ENCODE results near the gene LRRC1. TPM values are rescaled to one million over a fixed set of nuclear protein-coding genes. Genes with fewer than 3 reads are reported as not detected.

LRRC1 gene
- total and polyA plus RNA-seq, 2 donors (not counting 1 experiment from before 2014, with no cell fraction given): 3.4 to 8.9 TPM

- H3K9me3 Mint-ChIP-seq (ENCODE audit: insufficient read depth): no peaks in the 10 kb centered on the region
These were observed 48.2 kb upstream of the LRRC1 start for GRCh38 chr6:53746442-53747103.

More at GRCh38 chr6:53746442-53747103, 48.2 kb upstream of the LRRC1 start:
- Histone ChIP-seq H3K79me2 (ENCODE audit: control insufficient read depth, insufficient read depth, low read length) (no peaks in the 10 kb centered on the region), H3K9ac (ENCODE audit: low read length) (no peak overlapping the region), H3K27me3 (replicated peaks in 1 of 4; ENCODE audit: control extremely low read depth in 1 of 4, control insufficient read depth in 3 of 4, insufficient read depth in 4 of 4, low read length in 3 of 4) (no peaks in the 10 kb centered on the region), H3K4me1 (ENCODE audit: control insufficient read depth in 2 of 2, insufficient read depth in 2 of 2, low read length in 2 of 2) (no peaks in the 10 kb centered on the region), H3K4me2 (replicated peaks; ENCODE audit: low read depth, low read length, poor library complexity, severe bottlenecking) (no peak overlapping the region), H3K9me3 (ENCODE audit: control extremely low read depth in 1 of 3, control insufficient read depth in 2 of 3, insufficient read depth in 1 of 3, low read length in 2 of 3) (no peaks in the 10 kb centered on the region), H2AFZ (ENCODE audit: insufficient read depth, low read depth, low read length, poor library complexity, severe bottlenecking) (no peak overlapping the region), H3K27ac (ENCODE audit: low read length in 2 of 2) (no peak overlapping the region), H3K36me3 (replicated peaks in 1 of 2; ENCODE audit: control extremely low read depth in 1 of 2, control insufficient read depth in 1 of 2, extremely low read depth in 1 of 2, insufficient read depth in 2 of 2, low read length in 1 of 2) (no peaks in the 10 kb centered on the region), H4K20me1 (ENCODE audit: control insufficient read depth, insufficient read depth, low read length, poor library complexity, severe bottlenecking) (no peaks in the 10 kb centered on the region), H3K4me3 (ENCODE audit: control extremely low read depth in 1 of 5, extremely low read depth in 1 of 5, insufficient read depth in 1 of 5, low read depth in 2 of 5, low read length in 4 of 5) (no peak overlapping the region)
- Mint-ChIP-seq H3K4me3 (no peak overlapping the region), H3K4me1 (no peaks in the 10 kb centered on the region), H3K27ac (no peak overlapping the region), H3K27me3 (no peaks in the 10 kb centered on the region)
- intact Hi-C loops (cut with micrococcal nuclease): no loop called here
- ATAC-seq (ENCODE audit: low read depth): no peak
- 90% methylated on average over 2 of the region's 3 CpGs for WGBS (ENCODE audit: insufficient coverage)
- no peak for DNase-seq
- no peak for TF ChIP-seq EZH2 (IDR thresholded peaks at IDR 0.05; ENCODE audit: borderline replicate concordance, insufficient read depth, low read depth, low read length, poor library complexity, severe bottlenecking)
- TF ChIP-seq CTCF (IDR thresholded peaks at IDR 0.05): no peak
- ChIA-PET POLR2A (no interaction called here), CTCF (interaction anchor here (0.7 to 3.8 kb wide), 2 partner anchors 18 to 20 kb away, joined by 4 to 12 read pairs; no protein-coding TSS in a partner anchor)
